ENCODE data around the gene FAM161B. TPM values are rescaled to one million over a fixed set of nuclear protein-coding genes. Genes with fewer than 3 reads are reported as not detected.
A peak's percentile ranks its signal among the peaks of the same experiment; 100 is the strongest.

Gene FAM161B
- polyA plus RNA-seq, 3 donors, result 0.76 to 1.4 (median 1.4) TPM

- WGBS (ENCODE audit: insufficient coverage), result 100% methylated on average over 4 of the region's 5 CpGs
- TF ChIP-seq, protein P1, sequence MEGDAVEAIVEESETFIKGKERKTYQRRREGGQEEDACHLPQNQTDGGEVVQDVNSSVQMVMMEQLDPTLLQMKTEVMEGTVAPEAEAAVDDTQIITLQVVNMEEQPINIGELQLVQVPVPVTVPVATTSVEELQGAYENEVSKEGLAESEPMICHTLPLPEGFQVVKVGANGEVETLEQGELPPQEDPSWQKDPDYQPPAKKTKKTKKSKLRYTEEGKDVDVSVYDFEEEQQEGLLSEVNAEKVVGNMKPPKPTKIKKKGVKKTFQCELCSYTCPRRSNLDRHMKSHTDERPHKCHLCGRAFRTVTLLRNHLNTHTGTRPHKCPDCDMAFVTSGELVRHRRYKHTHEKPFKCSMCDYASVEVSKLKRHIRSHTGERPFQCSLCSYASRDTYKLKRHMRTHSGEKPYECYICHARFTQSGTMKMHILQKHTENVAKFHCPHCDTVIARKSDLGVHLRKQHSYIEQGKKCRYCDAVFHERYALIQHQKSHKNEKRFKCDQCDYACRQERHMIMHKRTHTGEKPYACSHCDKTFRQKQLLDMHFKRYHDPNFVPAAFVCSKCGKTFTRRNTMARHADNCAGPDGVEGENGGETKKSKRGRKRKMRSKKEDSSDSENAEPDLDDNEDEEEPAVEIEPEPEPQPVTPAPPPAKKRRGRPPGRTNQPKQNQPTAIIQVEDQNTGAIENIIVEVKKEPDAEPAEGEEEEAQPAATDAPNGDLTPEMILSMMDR (IDR thresholded peaks at IDR 0.05), result no peak
- Histone ChIP-seq H3K4me3 (replicated peaks in 1 of 3; ENCODE audit: low read depth in 2 of 3, low read length in 3 of 3) (no peak overlapping the region), H3K27ac (ENCODE audit: low read depth in 1 of 2, low read length in 2 of 2) (no peak overlapping the region), H3K9ac (ENCODE audit: insufficient read depth, low read length, poor library complexity, severe bottlenecking) (no peak overlapping the region), H3K79me2 (ENCODE audit: insufficient read depth, low read length) (peaks cover 8% of the 10 kb centered on the region), H3K9me3 (replicated peaks in 1 of 2; ENCODE audit: control insufficient read depth in 1 of 2, insufficient read depth in 1 of 2, low read length in 2 of 2) (no peaks in the 10 kb centered on the region), H3K27me3 (ENCODE audit: control insufficient read depth in 2 of 2, insufficient read depth in 2 of 2, low read length in 2 of 2) (no peaks in the 10 kb centered on the region), H3K4me2 (replicated peaks; ENCODE audit: extremely low read depth, low read length, poor library complexity, severe bottlenecking) (no peak overlapping the region), H4K20me1 (ENCODE audit: insufficient read depth, low read length) (no peaks in the 10 kb centered on the region), H3K4me1 (ENCODE audit: control insufficient read depth in 1 of 2, insufficient read depth in 2 of 2, low read length in 2 of 2) (peaks cover 4 to 5% of the 10 kb centered on the region in 2 donors), H3K36me3 (replicated peaks in 1 of 2; ENCODE audit: control insufficient read depth in 1 of 2, insufficient read depth in 2 of 2, low read length in 2 of 2) (peaks cover 61 to 75% of the 10 kb centered on the region in 2 donors), H2AFZ (ENCODE audit: insufficient read depth, low read depth, low read length, poor library complexity, severe bottlenecking) (no peak overlapping the region)
- H3K4me1 Mint-ChIP-seq, result peaks cover 8% of the 10 kb centered on the region
- intact Hi-C loops (cut with micrococcal nuclease), result no loop called here
- no peaks in the 10 kb centered on the region for H3K27me3 Mint-ChIP-seq (ENCODE audit: low read depth in 3 of 3)
- no peak overlapping the region for H3K4me3 Mint-ChIP-seq
- peaks cover 64 to 65% of the 10 kb centered on the region in 2 donors for H3K36me3 Mint-ChIP-seq
- H3K9me3 Mint-ChIP-seq, result no peaks in the 10 kb centered on the region
- DNase-seq, result no peak
- peak overlapping the region in 1 of 7 donors; percentile 30 for H3K27ac Mint-ChIP-seq
Observed at GRCh38 chr14:73955674-73956073, 5.8 kb upstream of the FAM161B start.

GRCh38 chr14:73953731-73954130, 3.8 kb upstream of the FAM161B start:
- Mint-ChIP-seq H3K4me1 (peaks cover 14% of the 10 kb centered on the region), H3K27me3 (ENCODE audit: low read depth in 3 of 3) (no peaks in the 10 kb centered on the region), H3K4me3 (no peak overlapping the region), H3K36me3 (peaks cover 45% of the 10 kb centered on the region in 2 donors), H3K27ac (no peak overlapping the region), H3K9me3 (no peaks in the 10 kb centered on the region)
- peaks cover 43 to 56% of the 10 kb centered on the region in 2 donors for H3K36me3 ChIP-seq (replicated peaks in 1 of 2; ENCODE audit: control insufficient read depth in 1 of 2, insufficient read depth in 2 of 2, low read length in 2 of 2)
- intact Hi-C loops (cut with micrococcal nuclease), result loop anchor here in 1 of 2 donors (5.0 kb wide), 1 partner anchor 64 kb away; the partner anchor contains the start of genes BBOF1 and ENTPD5
- no peak overlapping the region for H3K4me2 ChIP-seq (replicated peaks; ENCODE audit: extremely low read depth, low read length, poor library complexity, severe bottlenecking)
- no peak overlapping the region for H2AFZ ChIP-seq (ENCODE audit: insufficient read depth, low read depth, low read length, poor library complexity, severe bottlenecking)
- H3K27me3 ChIP-seq (ENCODE audit: control insufficient read depth in 2 of 2, insufficient read depth in 2 of 2, low read length in 2 of 2), result no peaks in the 10 kb centered on the region
- no peaks in the 10 kb centered on the region for H4K20me1 ChIP-seq (ENCODE audit: insufficient read depth, low read length)
- no peak overlapping the region for H3K27ac ChIP-seq (ENCODE audit: low read depth in 1 of 2, low read length in 2 of 2)
- no peak overlapping the region for H3K4me3 ChIP-seq (replicated peaks in 1 of 3; ENCODE audit: low read depth in 2 of 3, low read length in 3 of 3)
- peaks cover 13% of the 10 kb centered on the region for H3K79me2 ChIP-seq (ENCODE audit: insufficient read depth, low read length)
- H3K9ac ChIP-seq (ENCODE audit: insufficient read depth, low read length, poor library complexity, severe bottlenecking), result no peak overlapping the region
- no peaks in the 10 kb centered on the region for H3K9me3 ChIP-seq (replicated peaks in 1 of 2; ENCODE audit: control insufficient read depth in 1 of 2, insufficient read depth in 1 of 2, low read length in 2 of 2)
- no peak for DNase-seq
- WGBS (ENCODE audit: insufficient coverage), result no CpG with 5 or more reads among the region's 1 CpG
- H3K4me1 ChIP-seq (ENCODE audit: control insufficient read depth in 1 of 2, insufficient read depth in 2 of 2, low read length in 2 of 2), result peaks cover 14 to 17% of the 10 kb centered on the region in 2 donors
- TF ChIP-seq, protein P1 (IDR thresholded peaks at IDR 0.05), result no peak
